Naive B cell (primary cell): ENCODE measurements around the gene LILRB5. TPM values are rescaled to one million over a fixed set of nuclear protein-coding genes. Genes with fewer than 3 reads are reported as not detected.
"Not testable (repeated sequence)": the region's sequence is repeated elsewhere in the genome, so short reads cannot be mapped to it uniquely, and the experiment has no call there.

Source experiments
- ATAC-seq, 2 donors: fragments of 150-1000 bp; cut with Tn5 transposase; 2 replicates each; pipeline ENCODE4 v1.10.0; 2021; ENCODE audit warnings: low read depth in 2 of 2, mild to moderate bottlenecking in 2 of 2, moderate library complexity in 2 of 2
- DNase-seq: peaks from one replicate; pipeline ENCODE4 v3.0.0; 2022
- H3K27ac Mint-ChIP-seq, 6 donors: one replicate each; pipeline ENCODE4 v1.8.0; 2020 to 2022; ENCODE audit warnings: mild to moderate bottlenecking in 6 of 6, mixed read lengths in 6 of 6, moderate library complexity in 5 of 6, inconsistent platforms in 2 of 6
- H3K27me3 Mint-ChIP-seq, 3 donors: one replicate each; pipeline ENCODE4 v1.8.0; 2021 to 2022; ENCODE audit warnings: mixed read lengths in 3 of 3, mild to moderate bottlenecking in 1 of 3
- H3K36me3 Mint-ChIP-seq, 2 donors: one replicate each; pipeline ENCODE4 v1.8.0; 2020 to 2022; ENCODE audit warnings: mixed read lengths in 2 of 2, inconsistent platforms in 1 of 2, mild to moderate bottlenecking in 1 of 2
- H3K4me1 Mint-ChIP-seq, 3 donors: one replicate each; pipeline ENCODE4 v1.8.0; 2020 to 2022; ENCODE audit warnings: mixed read lengths in 3 of 3, inconsistent platforms in 1 of 3, mild to moderate bottlenecking in 1 of 3, moderate library complexity in 1 of 3
- H3K4me3 Mint-ChIP-seq, 8 donors: one replicate each; pipeline ENCODE4 v1.8.0; 2020 to 2022; ENCODE audit warnings: mild to moderate bottlenecking in 8 of 8, mixed read lengths in 8 of 8, moderate library complexity in 8 of 8, inconsistent platforms in 2 of 8
- H3K9me3 Mint-ChIP-seq, 7 donors: one replicate each; pipeline ENCODE4 v1.8.0; 2020 to 2022; ENCODE audit warnings: mixed read lengths in 7 of 7, mild to moderate bottlenecking in 5 of 7, inconsistent platforms in 2 of 7, moderate library complexity in 1 of 7
- polyA plus RNA-seq, 6 donors: library from polyadenylated mRNA; unstranded; fragments of 300-500 nt; fragmentation: Illumina TruSeq; gene quantifications; one replicate each; pipeline ENCODE4 v1.2.3, GENCODE V29; 2021; ENCODE audit warnings: low read depth in 6 of 6

LILRB5 gene
- polyA plus RNA-seq, 6 donors from 2014 or later: not detected

GRCh38 chr19:54214217-54214616 lies 42.9 kb downstream of the LILRB5 start:
- not testable (repeated sequence) for H3K27ac Mint-ChIP-seq, ATAC-seq

GRCh38 chr19:54211235-54211634 lies 45.8 kb downstream of the LILRB5 start:
- H3K36me3 Mint-ChIP-seq: peaks cover 0 to 15% of the 10 kb centered on the region in 2 donors
- H3K4me1 Mint-ChIP-seq: peaks cover 30 to 42% (median 33%) of the 10 kb centered on the region in 3 donors
- H3K27me3 Mint-ChIP-seq: no peaks in the 10 kb centered on the region
- DNase-seq (no peak), ATAC-seq (no peak)
- H3K4me3 Mint-ChIP-seq: no peak overlapping the region
- H3K9me3 Mint-ChIP-seq: no peaks in the 10 kb centered on the region
- peak overlapping the region in 5 of 6 donors; percentile 6 to 93 (median 75) for H3K27ac Mint-ChIP-seq

More at GRCh38 chr19:54214217-54214616, 42.9 kb downstream of the LILRB5 start:
- H3K27me3 Mint-ChIP-seq, H3K9me3 Mint-ChIP-seq, H3K36me3 Mint-ChIP-seq, H3K4me3 Mint-ChIP-seq, DNase-seq: not testable (repeated sequence)
- H3K4me1 Mint-ChIP-seq: peaks cover 11 to 24% (median 17%) of the 10 kb centered on the region in 3 donors

- H3K27me3 Mint-ChIP-seq: no peaks in the 10 kb centered on the region
- no peak overlapping the region for H3K4me3 Mint-ChIP-seq
- no peak for DNase-seq
- H3K9me3 Mint-ChIP-seq: no peaks in the 10 kb centered on the region
- H3K4me1 Mint-ChIP-seq: peaks cover 33 to 46% (median 42%) of the 10 kb centered on the region in 3 donors
- peaks cover 0 to 15% of the 10 kb centered on the region in 2 donors for H3K36me3 Mint-ChIP-seq
- ATAC-seq: no peak
- H3K27ac Mint-ChIP-seq: peak overlapping the region in 5 of 6 donors; percentile 33 to 93 (median 79)
These were observed 47.1 kb downstream of the LILRB5 start for GRCh38 chr19:54209811-54210494.

- DNase-seq (no peak), ATAC-seq (no peak)
- H3K4me1 Mint-ChIP-seq: peaks cover 40 to 53% (median 46%) of the 10 kb centered on the region in 3 donors
- peak overlapping the region in 5 of 6 donors; percentile 37 to 85 (median 79) for H3K27ac Mint-ChIP-seq
- peaks cover 0 to 15% of the 10 kb centered on the region in 2 donors for H3K36me3 Mint-ChIP-seq
- no peak overlapping the region for H3K4me3 Mint-ChIP-seq
- no peaks in the 10 kb centered on the region for H3K9me3 Mint-ChIP-seq
- H3K27me3 Mint-ChIP-seq: no peaks in the 10 kb centered on the region
These were observed 47.8 kb downstream of the LILRB5 start for GRCh38 chr19:54209058-54209810.

GRCh38 chr19:54208784-54209057 lies 48.4 kb downstream of the LILRB5 start:
- no peak for ATAC-seq
- Mint-ChIP-seq H3K4me3 (peak overlapping the region in 1 of 8 donors; percentile 48), H3K9me3 (no peaks in the 10 kb centered on the region), H3K27ac (peak overlapping the region in 4 of 6 donors; percentile 49 to 94 (median 90)), H3K4me1 (peaks cover 41 to 57% (median 46%) of the 10 kb centered on the region in 3 donors), H3K36me3 (peaks cover 0 to 15% of the 10 kb centered on the region in 2 donors), H3K27me3 (no peaks in the 10 kb centered on the region)
- no peak for DNase-seq

- DNase-seq (peak; percentile 46), ATAC-seq (peak; percentile 52 to 73)
- Mint-ChIP-seq H3K9me3 (no peaks in the 10 kb centered on the region), H3K27ac (peak overlapping the region; percentile 49 to 94 (median 90)), H3K4me1 (peaks cover 41 to 61% (median 51%) of the 10 kb centered on the region in 3 donors), H3K27me3 (no peaks in the 10 kb centered on the region), H3K4me3 (peak overlapping the region in 6 of 8 donors; percentile 9 to 68 (median 39)), H3K36me3 (peaks cover 0 to 15% of the 10 kb centered on the region in 2 donors)
These were observed 48.9 kb downstream of the LILRB5 start for GRCh38 chr19:54207983-54208783.

GRCh38 chr19:54207676-54207982 lies 49.4 kb downstream of the LILRB5 start:
- Mint-ChIP-seq H3K27ac (peak overlapping the region in 5 of 6 donors; percentile 49 to 94 (median 80)), H3K4me3 (peak overlapping the region in 3 of 8 donors; percentile 31 to 34 (median 34)), H3K36me3 (peaks cover 0 to 15% of the 10 kb centered on the region in 2 donors), H3K4me1 (peaks cover 46 to 67% (median 56%) of the 10 kb centered on the region in 3 donors), H3K27me3 (no peaks in the 10 kb centered on the region), H3K9me3 (no peaks in the 10 kb centered on the region)
- no peak for ATAC-seq
- no peak for DNase-seq

GRCh38 chr19:54207193-54207592 lies 49.9 kb downstream of the LILRB5 start:
- not testable (repeated sequence) for DNase-seq, H3K27me3 Mint-ChIP-seq, H3K9me3 Mint-ChIP-seq, ATAC-seq
- H3K27ac Mint-ChIP-seq: peak overlapping the region in 1 of 6 donors; percentile 80
- H3K4me1 Mint-ChIP-seq: peaks cover 50 to 71% (median 56%) of the 10 kb centered on the region in 3 donors
- H3K4me3 Mint-ChIP-seq: peak overlapping the region in 1 of 8 donors; percentile 37
- H3K36me3 Mint-ChIP-seq: peaks cover 0 to 15% of the 10 kb centered on the region in 2 donors

GRCh38 chr19:54206831-54207177 lies 50.3 kb downstream of the LILRB5 start:
- Mint-ChIP-seq H3K4me3 (peak overlapping the region in 1 of 8 donors; percentile 66), H3K27ac (peak overlapping the region in 2 of 6 donors; percentile 24 to 47), H3K36me3 (peaks cover 0 to 15% of the 10 kb centered on the region in 2 donors), H3K9me3 (no peaks in the 10 kb centered on the region), H3K4me1 (peaks cover 51 to 72% (median 58%) of the 10 kb centered on the region in 3 donors), H3K27me3 (no peaks in the 10 kb centered on the region)
- ATAC-seq (no peak), DNase-seq (no peak)

GRCh38 chr19:54206030-54206830 lies 50.8 kb downstream of the LILRB5 start:
- H3K4me3 Mint-ChIP-seq: peak overlapping the region in 1 of 8 donors; percentile 66
- peak overlapping the region in 4 of 6 donors; percentile 24 to 82 (median 46) for H3K27ac Mint-ChIP-seq
- no peaks in the 10 kb centered on the region for H3K9me3 Mint-ChIP-seq
- peaks cover 0 to 13% of the 10 kb centered on the region in 2 donors for H3K36me3 Mint-ChIP-seq
- ATAC-seq: no peak
- DNase-seq: no peak
- H3K27me3 Mint-ChIP-seq: no peaks in the 10 kb centered on the region
- H3K4me1 Mint-ChIP-seq: peaks cover 55 to 76% (median 60%) of the 10 kb centered on the region in 3 donors

GRCh38 chr19:54204767-54205468 lies 52.2 kb downstream of the LILRB5 start:
- no peak for ATAC-seq
- Mint-ChIP-seq H3K36me3 (peaks cover 0 to 8% of the 10 kb centered on the region in 2 donors), H3K27me3 (no peaks in the 10 kb centered on the region), H3K4me3 (peak overlapping the region in 1 of 8 donors; percentile 46), H3K9me3 (no peaks in the 10 kb centered on the region), H3K27ac (peak overlapping the region in 1 of 6 donors; percentile 25), H3K4me1 (peaks cover 47 to 76% (median 59%) of the 10 kb centered on the region in 3 donors)
- no peak for DNase-seq

- Mint-ChIP-seq H3K27me3 (no peaks in the 10 kb centered on the region), H3K9me3 (no peaks in the 10 kb centered on the region), H3K36me3 (peaks cover 0 to 8% of the 10 kb centered on the region in 2 donors), H3K27ac (peak overlapping the region in 4 of 6 donors; percentile 38 to 97 (median 54)), H3K4me3 (peak overlapping the region in 7 of 8 donors; percentile 15 to 99 (median 96)), H3K4me1 (peaks cover 45 to 72% (median 46%) of the 10 kb centered on the region in 3 donors)
- DNase-seq: no peak
- no peak for ATAC-seq
These were observed 53.9 kb downstream of the LILRB5 start for GRCh38 chr19:54203151-54203611.
